Ascending aorta (tissue), 2 donors: ENCODE measurements around the gene ZMAT5. TPM values are rescaled to one million over a fixed set of nuclear protein-coding genes. Genes with fewer than 3 reads are reported as not detected.

ENCODE experiments used
- DNase-seq, 2 donors: peaks; one replicate each; pipeline ENCODE4 v3.0.0-alpha.2; 2019; ENCODE audit warnings: low spot score in 2 of 2
- H3K27ac ChIP-seq, 2 donors: fragments of 200-600 bp; sonication (generic); one replicate each; pipeline ENCODE4 v1.5.1; 2016 to 2017; ENCODE audit warnings: mild to moderate bottlenecking in 1 of 2
- H3K27me3 ChIP-seq: fragments of 200-600 bp; sonication (generic); one replicate; pipeline ENCODE4 v1.5.1; 2017
- H3K36me3 ChIP-seq, 2 donors: fragments of 200-600 bp; sonication (generic); one replicate each; pipeline ENCODE4 v1.5.1; 2016
- H3K4me1 ChIP-seq, 2 donors: fragments of 200-600 bp; sonication (generic); one replicate each; pipeline ENCODE4 v1.5.1; 2016 to 2017; ENCODE audit warnings: mild to moderate bottlenecking in 1 of 2
- H3K4me3 ChIP-seq, 2 donors: fragments of 200-600 bp; sonication (generic); one replicate each; pipeline ENCODE4 v1.5.1; 2016 to 2017; ENCODE audit warnings: mild to moderate bottlenecking in 1 of 2
- H3K9me3 ChIP-seq, 2 donors: fragments of 200-600 bp; sonication (generic); one replicate each; pipeline ENCODE4 v1.5.1; 2016
- CTCF ChIP-seq, 3 experiments: fragments of 200-600 bp in 2 of 3; fragments of 450-650 bp in 1 of 3; sonication (generic) in 2 of 3; IDR thresholded peaks; one replicate each; pipeline ENCODE4 v1.5.1; 2016 to 2019; ENCODE audit warnings: antibody characterized with exemption in 3 of 3, mild to moderate bottlenecking in 1 of 3, moderate library complexity in 1 of 3
- intact Hi-C: fragments of 100-400 bp; cut with DNase I; formaldehyde crosslinking; loops from one replicate; pipeline ENCODE4 v1.15.1; 2023
- total RNA-seq: library from RNA; depleted of rRNA; stranded (reverse); fragments of >200 nt; gene quantifications from one replicate; pipeline ENCODE4 v1.1.0, GENCODE V29; 2016

ZMAT5 gene
- total RNA-seq, 1 donor from 2014 or later = 59.3 TPM

- H3K36me3 ChIP-seq = peaks cover 72 to 86% of the 10 kb centered on the region in 2 donors
Observed at GRCh38 chr22:29803190-29803589, 36.4 kb upstream of the ZMAT5 start.

GRCh38 chr22:29801796-29802195 lies 35.0 kb upstream of the ZMAT5 start:
- peaks cover 71 to 84% of the 10 kb centered on the region in 2 donors for H3K36me3 ChIP-seq
- no peaks in the 10 kb centered on the region for H3K9me3 ChIP-seq
- H3K27me3 ChIP-seq = no peaks in the 10 kb centered on the region
- TF ChIP-seq CTCF (IDR thresholded peaks at IDR 0.05) = no peak
- DNase-seq = no peak
- no peak overlapping the region for H3K4me3 ChIP-seq
- no peak overlapping the region for H3K27ac ChIP-seq
- H3K4me1 ChIP-seq = peaks cover 0 to 11% of the 10 kb centered on the region in 2 donors
- intact Hi-C loops = no loop called here

More at GRCh38 chr22:29803190-29803589, 36.4 kb upstream of the ZMAT5 start:
- DNase-seq = no peak
- TF ChIP-seq CTCF (IDR thresholded peaks at IDR 0.05) = no peak
- Histone ChIP-seq H3K4me1 (peaks cover 0 to 11% of the 10 kb centered on the region in 2 donors), H3K27me3 (no peaks in the 10 kb centered on the region), H3K27ac (no peak overlapping the region), H3K9me3 (no peaks in the 10 kb centered on the region), H3K4me3 (no peak overlapping the region)
- intact Hi-C loops = no loop called here

GRCh38 chr22:29801153-29801552 lies 34.3 kb upstream of the ZMAT5 start:
- Histone ChIP-seq H3K27me3 (no peaks in the 10 kb centered on the region), H3K4me1 (peaks cover 0 to 11% of the 10 kb centered on the region in 2 donors), H3K27ac (no peak overlapping the region), H3K4me3 (no peak overlapping the region), H3K9me3 (no peaks in the 10 kb centered on the region), H3K36me3 (peaks cover 67 to 80% of the 10 kb centered on the region in 2 donors)
- no peak for TF ChIP-seq CTCF (IDR thresholded peaks at IDR 0.05)
- intact Hi-C loops = no loop called here
- no peak for DNase-seq

- peaks cover 54 to 70% of the 10 kb centered on the region in 2 donors for H3K36me3 ChIP-seq
- H3K9me3 ChIP-seq = no peaks in the 10 kb centered on the region
- no peaks in the 10 kb centered on the region for H3K27me3 ChIP-seq
- intact Hi-C loops = loop anchor here (1.0 kb wide), 1 partner anchor 32 kb away; the partner anchor contains the start of genes UQCR10 and ZMAT5
- H3K27ac ChIP-seq = peak overlapping the region; percentile 51 to 62
- TF ChIP-seq CTCF (IDR thresholded peaks at IDR 0.05) = no peak
- peaks cover 0 to 11% of the 10 kb centered on the region in 2 donors for H3K4me1 ChIP-seq
- peak; percentile 76 to 92 for DNase-seq
- peak overlapping the region in 1 of 2 donors; percentile 14 for H3K4me3 ChIP-seq
Observed at GRCh38 chr22:29799217-29799680, 32.4 kb upstream of the ZMAT5 start.

- intact Hi-C loops = loop anchor here (1.0 kb wide), 1 partner anchor 32 kb away; the partner anchor contains the start of genes UQCR10 and ZMAT5
- no peaks in the 10 kb centered on the region for H3K27me3 ChIP-seq
- no peaks in the 10 kb centered on the region for H3K9me3 ChIP-seq
- peaks cover 56 to 66% of the 10 kb centered on the region in 2 donors for H3K36me3 ChIP-seq
- H3K4me3 ChIP-seq = peak overlapping the region in 1 of 2 donors; percentile 14
- peak overlapping the region; percentile 51 to 55 for H3K27ac ChIP-seq
- no peak for TF ChIP-seq CTCF (IDR thresholded peaks at IDR 0.05)
- peaks cover 0 to 11% of the 10 kb centered on the region in 2 donors for H3K4me1 ChIP-seq
- DNase-seq = no peak
Observed at GRCh38 chr22:29798801-29799200, 32.0 kb upstream of the ZMAT5 start.
